Skeletal muscle tissue (tissue), 4 donors: ENCODE results near the gene BCLAF1. TPM values are rescaled to one million over a fixed set of nuclear protein-coding genes. Genes with fewer than 3 reads are reported as not detected.
A peak's percentile ranks its signal among the peaks of the same experiment; 100 is the strongest.

Source experiments
- H3K27ac ChIP-seq: one replicate; pipeline ENCODE4 v1.7.0; 2013; ENCODE audit warnings: mild to moderate bottlenecking, low read depth, low read length, inconsistent platforms
- H3K27me3 ChIP-seq, 3 donors: one replicate each; pipeline ENCODE4 v1.7.0; 2013; ENCODE audit warnings: low read length in 3 of 3; ENCODE audit not compliant: control insufficient read depth in 3 of 3, insufficient read depth in 3 of 3
- H3K36me3 ChIP-seq, 3 donors: one replicate each; pipeline ENCODE4 v1.7.0; 2013; ENCODE audit warnings: low read length in 3 of 3; ENCODE audit not compliant: control insufficient read depth in 3 of 3, insufficient read depth in 3 of 3
- H3K4me1 ChIP-seq, 3 donors: one replicate each; pipeline ENCODE4 v1.7.0; 2013; ENCODE audit warnings: low read length in 3 of 3, mild to moderate bottlenecking in 3 of 3; ENCODE audit not compliant: control insufficient read depth in 3 of 3, insufficient read depth in 3 of 3
- H3K4me3 ChIP-seq, 3 donors: one replicate each; pipeline ENCODE4 v1.7.0; 2013; ENCODE audit warnings: low read length in 3 of 3
- H3K9ac ChIP-seq, 3 donors: one replicate each; pipeline ENCODE4 v1.7.0; 2013; ENCODE audit warnings: low read length in 3 of 3, mild to moderate bottlenecking in 3 of 3, moderate library complexity in 2 of 3, low read depth in 1 of 3
- H3K9me3 ChIP-seq, 3 donors: one replicate each; pipeline ENCODE4 v1.7.0; 2013; ENCODE audit warnings: low read length in 3 of 3; ENCODE audit not compliant: control insufficient read depth in 3 of 3
- total RNA-seq: library from RNA; depleted of rRNA; stranded (reverse); fragments of >200 nt; gene quantifications from one replicate; pipeline ENCODE4 v1.2.3, GENCODE V29; 2014
- donor health status: Osteomylitis.

The BCLAF1 gene, protein sequence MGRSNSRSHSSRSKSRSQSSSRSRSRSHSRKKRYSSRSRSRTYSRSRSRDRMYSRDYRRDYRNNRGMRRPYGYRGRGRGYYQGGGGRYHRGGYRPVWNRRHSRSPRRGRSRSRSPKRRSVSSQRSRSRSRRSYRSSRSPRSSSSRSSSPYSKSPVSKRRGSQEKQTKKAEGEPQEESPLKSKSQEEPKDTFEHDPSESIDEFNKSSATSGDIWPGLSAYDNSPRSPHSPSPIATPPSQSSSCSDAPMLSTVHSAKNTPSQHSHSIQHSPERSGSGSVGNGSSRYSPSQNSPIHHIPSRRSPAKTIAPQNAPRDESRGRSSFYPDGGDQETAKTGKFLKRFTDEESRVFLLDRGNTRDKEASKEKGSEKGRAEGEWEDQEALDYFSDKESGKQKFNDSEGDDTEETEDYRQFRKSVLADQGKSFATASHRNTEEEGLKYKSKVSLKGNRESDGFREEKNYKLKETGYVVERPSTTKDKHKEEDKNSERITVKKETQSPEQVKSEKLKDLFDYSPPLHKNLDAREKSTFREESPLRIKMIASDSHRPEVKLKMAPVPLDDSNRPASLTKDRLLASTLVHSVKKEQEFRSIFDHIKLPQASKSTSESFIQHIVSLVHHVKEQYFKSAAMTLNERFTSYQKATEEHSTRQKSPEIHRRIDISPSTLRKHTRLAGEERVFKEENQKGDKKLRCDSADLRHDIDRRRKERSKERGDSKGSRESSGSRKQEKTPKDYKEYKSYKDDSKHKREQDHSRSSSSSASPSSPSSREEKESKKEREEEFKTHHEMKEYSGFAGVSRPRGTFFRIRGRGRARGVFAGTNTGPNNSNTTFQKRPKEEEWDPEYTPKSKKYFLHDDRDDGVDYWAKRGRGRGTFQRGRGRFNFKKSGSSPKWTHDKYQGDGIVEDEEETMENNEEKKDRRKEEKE
- total RNA-seq: 87.2 TPM

DNA sequence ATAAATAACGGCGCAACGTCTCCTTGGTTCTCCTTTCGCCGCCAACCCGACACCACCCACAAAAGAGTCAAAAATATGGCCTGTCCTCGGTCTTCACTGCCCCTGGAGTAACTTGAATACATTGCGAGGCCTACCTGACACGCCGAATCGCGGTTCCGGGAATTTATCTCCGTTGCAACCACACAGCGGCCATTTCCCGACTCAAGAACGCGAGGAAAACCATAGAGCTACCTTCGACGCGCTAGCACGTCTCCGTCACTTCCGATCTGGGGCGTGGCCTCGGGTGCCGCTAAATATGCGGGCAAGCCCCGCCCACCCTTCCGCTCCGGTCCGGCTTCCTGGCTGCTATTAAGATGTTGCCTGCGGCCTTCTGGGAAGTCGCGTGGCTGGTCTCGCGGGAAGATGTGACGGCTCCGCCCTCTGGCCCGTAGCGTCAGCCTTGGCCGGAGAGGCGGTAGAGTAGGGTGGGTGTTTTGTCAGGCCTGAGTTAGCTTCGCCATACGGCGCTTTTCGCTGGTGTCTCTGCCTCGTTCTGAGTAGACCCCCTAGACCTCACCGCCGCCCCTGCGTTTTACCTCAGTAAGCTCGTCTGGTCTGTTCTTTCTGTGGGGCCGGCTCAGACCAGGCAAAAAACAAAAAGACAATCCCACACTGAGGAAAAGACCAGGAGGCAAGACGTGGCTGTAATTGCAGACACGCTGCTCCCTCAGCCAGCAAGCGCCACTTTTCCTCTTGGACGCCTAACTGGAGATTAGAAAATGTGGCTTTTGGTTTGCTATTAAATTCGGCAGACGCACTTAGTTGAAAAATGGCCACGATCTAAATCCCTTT, at the start of gene BCLAF1:
BCLAF1 (minus strand) TSS at position 268 of the 831 bp plus-strand sequence. CDS start 9,980 bp downstream, outside the sequence.
- peak within 1 kb of the TSS; percentile 100 for H3K9ac ChIP-seq
- peak within 1 kb of the TSS; percentile 88 to 100 (median 98) for H3K4me3 ChIP-seq
- peak within 1 kb of the TSS; percentile 99 for H3K27ac ChIP-seq
- peaks cover 0 to 5% (median 0%) of the 10 kb centered on the region in 3 donors for H3K36me3 ChIP-seq
- no peaks in the 10 kb centered on the region for H3K9me3 ChIP-seq
- peaks cover 21 to 37% (median 33%) of the 10 kb centered on the region in 3 donors for H3K4me1 ChIP-seq
- no peaks in the 10 kb centered on the region for H3K27me3 ChIP-seq

DNA sequence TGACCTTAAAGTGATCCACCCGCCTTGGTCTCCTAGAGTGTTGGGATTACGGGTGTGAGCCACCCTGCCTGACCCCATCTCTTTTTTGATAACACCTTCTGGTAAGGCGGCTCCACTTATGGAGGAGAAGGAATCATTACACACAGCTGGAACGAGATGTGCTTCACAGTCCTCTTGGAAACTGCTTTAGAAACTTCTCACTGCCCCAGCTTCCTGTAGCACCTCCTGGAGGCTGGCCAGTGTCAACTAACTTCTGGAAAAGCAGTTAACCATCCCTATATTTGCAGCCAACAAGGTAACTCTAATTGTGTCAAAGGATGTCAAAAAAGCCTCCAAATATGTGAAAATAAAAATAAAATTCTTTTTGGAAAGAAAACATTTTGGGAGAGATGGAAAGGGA, 48.8 kb upstream of the BCLAF1 start:
- H3K4me1 ChIP-seq: no peaks in the 10 kb centered on the region
- no peak overlapping the region for H3K27ac ChIP-seq
- no peak overlapping the region for H3K4me3 ChIP-seq
- H3K9ac ChIP-seq: no peak overlapping the region
- H3K36me3 ChIP-seq: no peaks in the 10 kb centered on the region
- H3K9me3 ChIP-seq: no peaks in the 10 kb centered on the region
- H3K27me3 ChIP-seq: peaks cover 0 to 4% (median 0%) of the 10 kb centered on the region in 3 donors

- H3K4me1 ChIP-seq: no peaks in the 10 kb centered on the region
- no peak overlapping the region for H3K27ac ChIP-seq
- H3K27me3 ChIP-seq: peaks cover 0 to 8% (median 3%) of the 10 kb centered on the region in 3 donors
- no peaks in the 10 kb centered on the region for H3K9me3 ChIP-seq
- no peaks in the 10 kb centered on the region for H3K36me3 ChIP-seq
- H3K9ac ChIP-seq: no peak overlapping the region
- no peak overlapping the region for H3K4me3 ChIP-seq
These were observed 48.0 kb upstream of the BCLAF1 start for GRCh38 chr6:136337606-136338005.

DNA sequence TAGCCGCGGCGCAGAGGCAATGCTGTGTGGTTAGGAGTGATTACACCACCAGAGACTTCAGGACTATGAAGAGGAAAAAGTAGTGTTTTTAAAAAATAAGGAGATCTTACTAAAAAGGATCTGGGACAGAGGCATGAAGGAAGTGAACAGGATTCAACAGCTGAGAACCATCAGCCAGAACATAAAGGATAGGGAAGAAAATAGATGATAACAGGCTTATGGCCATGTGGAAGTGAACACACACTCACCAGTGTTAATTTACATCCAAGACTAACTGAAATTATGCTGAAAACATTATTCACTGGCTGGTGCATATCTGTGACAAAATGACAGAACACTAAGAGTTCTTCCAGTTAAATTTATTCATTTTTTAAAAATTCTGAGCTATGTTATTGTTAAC, 47.5 kb upstream of the BCLAF1 start:
- Histone ChIP-seq H3K9ac (no peak overlapping the region), H3K4me1 (no peaks in the 10 kb centered on the region), H3K9me3 (no peaks in the 10 kb centered on the region), H3K36me3 (no peaks in the 10 kb centered on the region), H3K4me3 (no peak overlapping the region), H3K27ac (no peak overlapping the region), H3K27me3 (peaks cover 0 to 10% (median 5%) of the 10 kb centered on the region in 3 donors)

DNA sequence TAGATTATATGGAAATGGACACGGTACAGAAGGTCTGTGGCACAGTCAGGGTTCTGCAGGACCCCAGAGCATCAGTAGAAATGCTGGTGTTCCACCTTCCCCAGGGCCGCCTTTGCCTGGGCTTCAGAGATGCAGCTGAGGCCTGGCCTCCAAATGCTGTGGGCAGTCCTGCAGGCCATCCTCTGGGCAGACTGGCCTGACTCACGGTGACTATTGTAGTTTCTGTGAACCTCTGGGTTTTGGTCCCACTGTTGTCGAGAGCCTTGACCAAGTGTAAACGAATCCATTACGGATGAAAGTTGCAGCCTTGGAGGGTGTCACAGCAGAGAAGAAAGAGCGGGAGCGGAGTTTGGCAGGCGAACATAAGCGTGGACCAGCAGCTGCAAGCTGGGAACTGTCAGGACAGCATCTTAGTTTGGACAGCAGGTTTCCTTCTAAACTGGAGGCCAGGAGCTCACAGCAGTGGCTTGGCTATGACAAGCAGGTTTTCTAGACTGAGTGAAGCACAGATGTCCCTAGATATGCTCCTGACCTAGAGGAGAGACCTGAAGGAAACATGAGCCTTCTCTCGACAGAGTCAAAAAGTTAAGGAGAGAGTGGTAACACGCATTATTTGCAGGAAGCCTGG, 46.2 kb upstream of the BCLAF1 start:
- Histone ChIP-seq H3K9me3 (no peaks in the 10 kb centered on the region), H3K27me3 (peaks cover 0 to 12% (median 5%) of the 10 kb centered on the region in 3 donors), H3K27ac (no peak overlapping the region), H3K36me3 (no peaks in the 10 kb centered on the region), H3K4me1 (no peaks in the 10 kb centered on the region), H3K9ac (no peak overlapping the region), H3K4me3 (no peak overlapping the region)

- Histone ChIP-seq H3K4me3 (no peak overlapping the region), H3K4me1 (no peaks in the 10 kb centered on the region), H3K27ac (no peak overlapping the region), H3K9me3 (no peaks in the 10 kb centered on the region), H3K27me3 (peaks cover 0 to 14% (median 5%) of the 10 kb centered on the region in 3 donors), H3K9ac (no peak overlapping the region), H3K36me3 (no peaks in the 10 kb centered on the region)
These were observed 45.2 kb upstream of the BCLAF1 start for GRCh38 chr6:136334853-136335252.

GRCh38 chr6:136334465-136334846, 44.8 kb upstream of the BCLAF1 start:
- Histone ChIP-seq H3K9me3 (no peaks in the 10 kb centered on the region), H3K4me3 (no peak overlapping the region), H3K27me3 (peaks cover 0 to 14% (median 5%) of the 10 kb centered on the region in 3 donors), H3K36me3 (no peaks in the 10 kb centered on the region), H3K4me1 (no peaks in the 10 kb centered on the region), H3K27ac (no peak overlapping the region), H3K9ac (no peak overlapping the region)

DNA sequence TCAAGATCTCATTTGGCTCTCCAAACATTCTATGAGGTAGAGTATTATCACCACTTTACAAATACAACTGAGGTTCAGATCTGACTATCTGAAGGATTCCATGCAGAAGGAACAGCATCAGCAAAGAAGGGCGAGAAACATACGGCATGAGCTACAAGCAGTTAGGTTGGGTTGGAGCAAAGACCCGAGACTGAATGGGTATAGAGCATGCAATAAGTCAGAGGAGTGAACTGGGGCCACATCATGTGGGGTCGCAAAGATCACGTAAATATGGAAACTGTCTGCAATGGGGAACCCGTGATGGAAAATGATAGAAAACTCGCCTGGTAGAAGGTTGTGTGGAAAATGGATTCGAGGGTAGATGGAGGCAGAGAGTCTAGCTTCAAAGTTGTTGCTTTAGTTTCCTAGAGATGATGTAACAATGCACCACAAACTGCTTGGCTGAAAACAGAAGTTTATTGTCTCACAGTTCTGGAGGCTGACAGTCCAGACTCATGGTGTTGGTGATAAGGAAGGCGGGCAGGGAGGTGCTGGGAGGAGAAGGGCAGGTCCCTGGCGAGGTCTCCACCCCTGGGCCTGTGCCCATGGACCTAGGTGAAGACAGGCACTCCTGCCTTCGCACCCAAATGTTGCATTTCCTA, 44.3 kb upstream of the BCLAF1 start:
- Histone ChIP-seq H3K9ac (no peak overlapping the region), H3K4me3 (no peak overlapping the region), H3K27me3 (peaks cover 0 to 14% (median 5%) of the 10 kb centered on the region in 3 donors), H3K4me1 (no peaks in the 10 kb centered on the region), H3K9me3 (no peaks in the 10 kb centered on the region), H3K36me3 (no peaks in the 10 kb centered on the region), H3K27ac (no peak overlapping the region)

GRCh38 chr6:136331461-136331860, 41.8 kb upstream of the BCLAF1 start:
- Histone ChIP-seq H3K4me3 (no peak overlapping the region), H3K9ac (no peak overlapping the region), H3K27me3 (peaks cover 0 to 14% (median 5%) of the 10 kb centered on the region in 3 donors), H3K27ac (no peak overlapping the region), H3K36me3 (no peaks in the 10 kb centered on the region), H3K4me1 (no peaks in the 10 kb centered on the region), H3K9me3 (no peaks in the 10 kb centered on the region)
